GM12864 (cell line): ENCODE measurements around the gene GALNS.

Source experiments
- DNase-seq: peaks from one replicate; pipeline ENCODE4 v3.0.0-alpha.2; 2011; ENCODE audit warnings: low read depth
- H3K4me3 ChIP-seq: 2 replicates; pipeline ENCODE4 v1.5.1; 2011; ENCODE audit warnings: mild to moderate bottlenecking, low read depth, low read length, control low read depth
- CTCF ChIP-seq: IDR thresholded peaks from 2 replicates; pipeline ENCODE4 v1.5.1; 2011; ENCODE audit warnings: low read depth, mild to moderate bottlenecking, moderate library complexity, low read length, control low read depth, inconsistent platforms; ENCODE audit errors: missing control alignments

GALNS gene

GRCh38 chr16:88841521-88842307, 15.0 kb downstream of the GALNS start:
- H3K4me3 ChIP-seq, result no peak overlapping the region; the same call in 1 of the 2 replicates
- TF ChIP-seq CTCF, result no peak
- DNase-seq, result no peak

GRCh38 chr16:88840600-88841215, 16.0 kb downstream of the GALNS start:
- H3K4me3 ChIP-seq, result no peak overlapping the region
- DNase-seq, result no peak
- TF ChIP-seq CTCF, result no peak

GRCh38 chr16:88839745-88840599, 16.8 kb downstream of the GALNS start:
- no peak overlapping the region for H3K4me3 ChIP-seq
- DNase-seq, result no peak
- TF ChIP-seq CTCF, result no peak

- no peak for DNase-seq
- TF ChIP-seq CTCF, result no peak
- no peak overlapping the region for H3K4me3 ChIP-seq
Measured at GRCh38 chr16:88839026-88839529, 17.7 kb downstream of the GALNS start.

GRCh38 chr16:88838566-88838965, 18.2 kb downstream of the GALNS start:
- no peak for TF ChIP-seq CTCF
- H3K4me3 ChIP-seq, result no peak overlapping the region
- no peak for DNase-seq

- no peak for TF ChIP-seq CTCF
- no peak for DNase-seq
- H3K4me3 ChIP-seq, result no peak overlapping the region
Measured at GRCh38 chr16:88837806-88838205, 18.9 kb downstream of the GALNS start.
